H1 (cell line): ENCODE data around the gene UBTD1. TPM values are rescaled to one million over a fixed set of nuclear protein-coding genes. Genes with fewer than 3 reads are reported as not detected.

ENCODE experiments used
- CTCF ChIA-PET: fragments of 300-600 bp; sonication (Branson Sonifier 250); formaldehyde crosslinking; loops from one replicate; lab custom pipeline; 2021; ENCODE audit not compliant: partially characterized antibody; lab: Charles Lee
- POLR2A ChIA-PET: fragments of 300-600 bp; sonication (Branson Sonifier 250); formaldehyde crosslinking; loops from one replicate; lab custom pipeline; 2021; ENCODE audit warnings: inconsistent platforms; ENCODE audit not compliant: partially characterized antibody; lab: Charles Lee
- DNase-seq, 2 experiments: peaks; one replicate each; pipeline versions ENCODE4 v3.0.0 to v3.0.0-alpha.2; 2010 to 2022; ENCODE audit warnings: low spot score in 2 of 2, low read depth in 1 of 2, mixed read lengths in 1 of 2
- FAIRE-seq: peaks from 2 replicates; lab custom pipeline; 2011; peaks lifted over from hg19 to GRCh38; lab: Jason Lieb, UNC
- H2AFZ ChIP-seq: 2 replicates; pipeline ENCODE4 v1.8.1; 2012; ENCODE audit warnings: low read length, inconsistent platforms
- H2AK5ac ChIP-seq: 2 replicates; pipeline ENCODE4 v1.6.1; 2013; ENCODE audit warnings: low read depth, low read length
- H2BK120ac ChIP-seq: replicated peaks from 2 replicates; pipeline ENCODE3; 2013; ENCODE audit warnings: low read depth, low read length, inconsistent platforms
- H2BK12ac ChIP-seq: 2 replicates; pipeline ENCODE4 v1.6.1; 2013; ENCODE audit warnings: low read depth, low read length
- H2BK15ac ChIP-seq: 2 replicates; pipeline ENCODE4 v1.6.1; 2013; ENCODE audit warnings: low read length
- H2BK20ac ChIP-seq: 2 replicates; pipeline ENCODE4 v1.6.1; 2013; ENCODE audit warnings: low read length
- H2BK5ac ChIP-seq: 2 replicates; pipeline ENCODE4 v1.6.1; 2013; ENCODE audit warnings: low read depth, low read length
- H3K14ac ChIP-seq: 2 replicates; pipeline ENCODE4 v1.6.1; 2013; ENCODE audit warnings: inconsistent platforms; ENCODE audit not compliant: insufficient read length
- H3K18ac ChIP-seq: 2 replicates; pipeline ENCODE4 v1.6.1; 2013; ENCODE audit warnings: low read length; ENCODE audit errors: extremely low read depth
- H3K23ac ChIP-seq: 2 replicates; pipeline ENCODE4 v1.6.1; 2013; ENCODE audit warnings: inconsistent platforms; ENCODE audit not compliant: insufficient read length
- H3K23me2 ChIP-seq: 2 replicates; pipeline ENCODE4 v1.6.1; 2013; ENCODE audit warnings: low read depth, low read length
- H3K27ac ChIP-seq: 2 replicates; pipeline ENCODE4 v1.6.1; 2011; ENCODE audit warnings: low read depth, low read length, inconsistent platforms
- H3K27me3 ChIP-seq, 4 experiments: replicated peaks in 1 of 4; 1 replicate in 1 of 4; 2 replicates in 3 of 4; pipeline versions ENCODE4 v1.6.1 to v1.8.1; 2011 to 2013; ENCODE audit warnings: low read length in 3 of 4, mild to moderate bottlenecking in 3 of 4, inconsistent platforms in 2 of 4, mixed read lengths in 2 of 4, moderate library complexity in 1 of 4; ENCODE audit not compliant: control insufficient read depth in 3 of 4, insufficient read depth in 3 of 4; ENCODE audit errors: extremely low read depth in 1 of 4
- H3K36me3 ChIP-seq, 4 experiments: 2 replicates each; pipeline versions ENCODE4 v1.6.1 to v1.8.1; 2011 to 2013; ENCODE audit warnings: mild to moderate bottlenecking in 4 of 4, low read length in 3 of 4, moderate library complexity in 2 of 4, control low read depth in 1 of 4, inconsistent platforms in 1 of 4; ENCODE audit not compliant: insufficient read depth in 4 of 4, control insufficient read depth in 2 of 4
- H3K4ac ChIP-seq: replicated peaks from 2 replicates; pipeline ENCODE3; 2013; ENCODE audit warnings: low read length, low read depth, mixed read lengths, inconsistent platforms; ENCODE audit not compliant: insufficient read length
- H3K4me1 ChIP-seq, 4 experiments: replicated peaks in 1 of 4; 1 replicate in 1 of 4; 2 replicates in 3 of 4; pipeline versions ENCODE4 v1.6.1 to v1.8.1; 2011 to 2013; ENCODE audit warnings: low read length in 3 of 4, inconsistent platforms in 2 of 4, mixed read lengths in 1 of 4; ENCODE audit not compliant: insufficient read depth in 4 of 4, control insufficient read depth in 3 of 4
- H3K4me2 ChIP-seq, 2 experiments: 2 replicates each; pipeline versions ENCODE4 v1.6.1 to v1.8.1; 2011 to 2013; ENCODE audit warnings: low read depth in 2 of 2, low read length in 2 of 2, control low read depth in 1 of 2, inconsistent platforms in 1 of 2, mild to moderate bottlenecking in 1 of 2; ENCODE audit not compliant: insufficient read depth in 1 of 2
- H3K4me3 ChIP-seq, 4 experiments: fragments of 200-600, 300-600 bp in 1 of 4; sonication (generic), shearing (Covaris generic), sonication (Bioruptor Twin) in 1 of 4; 2 replicates each; pipeline versions ENCODE4 v1.5.1 to v1.8.1; 2011 to 2016; ENCODE audit warnings: low read length in 4 of 4, low read depth in 3 of 4, control low read depth in 2 of 4, inconsistent platforms in 2 of 4, mild to moderate bottlenecking in 2 of 4, mixed read lengths in 1 of 4, moderate library complexity in 1 of 4; ENCODE audit not compliant: insufficient read depth in 2 of 4; ENCODE audit errors: extremely low read depth in 1 of 4
- H3K56ac ChIP-seq: replicated peaks from 2 replicates; pipeline ENCODE3; 2013; ENCODE audit warnings: low read depth, mild to moderate bottlenecking, mixed read lengths, low read length, inconsistent platforms; ENCODE audit not compliant: insufficient read length
- H3K79me1 ChIP-seq: 2 replicates; pipeline ENCODE4 v1.6.1; 2013; ENCODE audit warnings: low read depth, low read length, control low read depth
- H3K79me2 ChIP-seq, 2 experiments: 2 replicates each; pipeline versions ENCODE4 v1.6.1 to v1.8.1; 2012 to 2013; ENCODE audit warnings: low read length in 2 of 2, mild to moderate bottlenecking in 2 of 2, inconsistent platforms in 1 of 2; ENCODE audit not compliant: insufficient read depth in 2 of 2, control insufficient read depth in 1 of 2
- H3K9ac ChIP-seq, 4 experiments: replicated peaks in 1 of 4; 1 replicate in 1 of 4; 2 replicates in 3 of 4; pipeline versions ENCODE4 v1.6.1 to v1.8.1; 2011 to 2013; ENCODE audit warnings: low read depth in 3 of 4, low read length in 3 of 4, control low read depth in 2 of 4, mild to moderate bottlenecking in 2 of 4, moderate library complexity in 2 of 4, inconsistent platforms in 1 of 4; ENCODE audit errors: extremely low read depth in 1 of 4
- H3K9me3 ChIP-seq, 2 experiments: 2 replicates each; pipeline versions ENCODE4 v1.6.1 to v1.8.1; 2012 to 2013; ENCODE audit warnings: mild to moderate bottlenecking in 2 of 2, moderate library complexity in 2 of 2, control low read depth in 1 of 2, inconsistent platforms in 1 of 2, low read depth in 1 of 2, low read length in 1 of 2, mixed read lengths in 1 of 2; ENCODE audit not compliant: insufficient read depth in 2 of 2
- H4K20me1 ChIP-seq, 2 experiments: replicated peaks in 1 of 2; 2 replicates each; pipeline versions ENCODE3 to v1.8.1; 2011 to 2013; ENCODE audit warnings: inconsistent platforms in 2 of 2, low read length in 2 of 2, mild to moderate bottlenecking in 1 of 2; ENCODE audit not compliant: insufficient read depth in 2 of 2, control insufficient read depth in 1 of 2
- H4K5ac ChIP-seq: 2 replicates; pipeline ENCODE4 v1.6.1; 2013; ENCODE audit warnings: low read length, low read depth, mixed read lengths, inconsistent platforms; ENCODE audit not compliant: insufficient read length
- H4K8ac ChIP-seq: 2 replicates; pipeline ENCODE4 v1.8.0; 2013; ENCODE audit warnings: mild to moderate bottlenecking, moderate library complexity, low read length, inconsistent platforms; ENCODE audit not compliant: insufficient read depth; ENCODE audit errors: extremely low read depth
- H4K91ac ChIP-seq: replicated peaks from 2 replicates; pipeline ENCODE3; 2013; ENCODE audit warnings: low read length, mixed read lengths, inconsistent platforms; ENCODE audit not compliant: insufficient read length
- CBX8 ChIP-seq: fragments of 300-800, 300-1000 bp; sonication (generic); IDR thresholded peaks from 2 replicates; pipeline ENCODE4 v1.7.1; 2016; ENCODE audit warnings: low read depth, low read length, borderline replicate concordance
- CREB1 ChIP-seq: IDR thresholded peaks from 2 replicates; pipeline ENCODE4 v1.6.1; 2012; ENCODE audit warnings: inconsistent platforms
- GTF2F1 ChIP-seq: IDR thresholded peaks from 2 replicates; pipeline ENCODE4 v1.6.1; 2012; ENCODE audit warnings: low read depth, low read length, improper control_type of control experiment, borderline replicate concordance
- KDM1A ChIP-seq: fragments of 200-600, 300-600 bp; sonication (generic); IDR thresholded peaks from 2 replicates; pipeline ENCODE4 v1.7.1; 2016; ENCODE audit warnings: mild to moderate bottlenecking, low read length, borderline replicate concordance
- SIN3A ChIP-seq, 2 experiments: IDR thresholded peaks in 1 of 2; conservative IDR thresholded peaks in 1 of 2; 2 replicates each; pipeline ENCODE4 v1.6.1; 2011 to 2012; ENCODE audit warnings: low read length in 2 of 2, improper control_type of control experiment in 1 of 2, low read depth in 1 of 2, mild to moderate bottlenecking in 1 of 2
- TAF7 ChIP-seq: optimal IDR thresholded peaks from 2 replicates; pipeline ENCODE3; 2011; ENCODE audit warnings: low read depth, mild to moderate bottlenecking, inconsistent platforms, low read length, moderate library complexity, borderline replicate concordance
- WGBS, 2 experiments: shearing (Covaris generic) in 1 of 2; methylation state at CpG; one replicate each; pipeline versions ENCODE4 v1.1.6 to v1.1.7; 2013 to 2015; ENCODE audit warnings: low lambda C conversion rate in 2 of 2, mixed read lengths in 2 of 2, inconsistent platforms in 1 of 2, low coverage in 1 of 2, missing lambda C conversion rate in 1 of 2; ENCODE audit not compliant: insufficient replicate concordance in 2 of 2, insufficient coverage in 1 of 2, insufficient read length in 1 of 2; ENCODE audit errors: extremely low coverage in 1 of 2, missing lambda C conversion rate in 1 of 2; 5-methylcytosine and 5-hydroxymethylcytosine counted together
- polyA plus RNA-seq, 7 experiments: library from polyadenylated mRNA; depleted of rRNA in 3 of 7; stranded (reverse) in 5 of 7; unstranded in 2 of 7; fragments of >200 nt in 5 of 7; fragments of 200-250 nt in 2 of 7; gene quantifications; 1 replicate in 5 of 7; 2 replicates in 1 of 7; 4 replicates in 1 of 7; pipeline versions ENCODE4 v1.2.1 to v1.2.3, GENCODE V29; 2011 to 2013; ENCODE audit warnings: missing spikeins in 2 of 7, mixed read lengths in 2 of 7
- total RNA-seq: library from RNA; stranded (reverse); fragmentation: NEBNext Ultra II Directional; extraction: Animal tissue kit (Norgen Biotek cat#: 25700); gene quantifications from 2 replicates; pipeline ENCODE4 v1.2.1, GENCODE V29; 2021

UBTD1 gene
- total and polyA plus RNA-seq, 2 of the 8 experiments (the other 6 are each of a cell fraction or from before 2014, with no cell fraction given): 22.3 to 36.2 TPM

DNA sequence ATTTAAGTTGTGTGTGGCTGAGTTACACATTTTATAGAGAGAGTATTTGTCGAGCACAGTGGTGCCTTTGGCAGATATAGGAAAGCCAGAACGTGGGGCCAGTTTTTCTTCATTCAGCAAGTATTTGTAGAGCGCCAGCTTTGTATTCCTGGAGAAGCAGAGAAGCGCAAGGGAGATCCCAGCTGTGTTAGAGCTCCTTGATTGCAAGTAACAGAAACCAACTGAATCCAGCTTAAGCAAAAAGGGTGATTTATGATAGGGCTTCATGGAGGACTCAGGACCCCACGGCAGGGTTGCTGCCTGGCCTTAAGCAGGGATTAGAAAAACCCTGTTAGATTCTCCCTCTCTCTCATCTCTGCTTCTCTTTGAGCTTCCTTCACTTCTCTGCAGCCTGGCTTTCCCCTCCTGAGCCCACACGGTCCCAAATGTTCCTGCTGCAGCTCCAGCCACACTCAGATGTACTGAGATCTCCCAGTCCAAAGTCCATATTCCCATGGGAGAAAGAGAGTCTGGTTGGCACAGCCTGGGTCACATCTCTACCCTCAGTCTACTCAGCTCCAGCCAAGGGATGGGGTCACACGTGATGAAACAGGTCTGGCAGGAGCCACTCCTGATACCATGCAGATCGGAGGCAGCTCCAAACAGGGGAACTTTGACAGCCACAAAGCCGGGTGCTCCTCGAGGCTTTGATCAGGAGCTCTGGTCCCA is 16.7 kb downstream of the UBTD1 start:
- no peaks in the 10 kb centered on the region for H3K23me2 ChIP-seq
- peaks cover 0 to 16% of the 10 kb centered on the region in 2 experiments; a peak in 1 of 4 replicates for H3K79me2 ChIP-seq
- CTCF ChIA-PET: interaction anchor here (1.1 to 19.6 kb wide), 9 partner anchors 9 to 97 kb away, joined by 3 to 283 read pairs (median 6); no protein-coding TSS in a partner anchor
- no peak overlapping the region for H2BK20ac ChIP-seq
- no peak overlapping the region for H2BK15ac ChIP-seq
- H3K36me3 ChIP-seq: no peaks in the 10 kb centered on the region
- peaks cover 4 to 10% of the 10 kb centered on the region in 2 experiments for H4K20me1 ChIP-seq
- WGBS, 2 experiments: 92% methylated on average over 10 of the region's 10 CpGs; no CpG with 5 or more reads in 1 of the 2 experiments
- no peak overlapping the region for H3K4ac ChIP-seq
- no peak overlapping the region for H3K23ac ChIP-seq
- no peaks in the 10 kb centered on the region; a peak in 1 of 7 replicates for H3K27me3 ChIP-seq
- no peak for TF ChIP-seq CBX8
- TF ChIP-seq SIN3A (conservative IDR thresholded peaks at IDR 0.05 in 1 of 2, IDR thresholded peaks at IDR 0.05 in 1 of 2; ENCODE audit: low read depth in 1 of 2, low read length in 2 of 2): no peak
- TF ChIP-seq CREB1: no peak
- TF ChIP-seq GTF2F1: no peak
- no peak for TF ChIP-seq TAF7
- TF ChIP-seq KDM1A: no peak
- no peak overlapping the region for H3K4me2 ChIP-seq
- H3K56ac ChIP-seq: no peak overlapping the region
- H2BK12ac ChIP-seq: 0 out of 2 replicates have a peak overlapping the region, but pooled peaks have one; percentile 42
- H3K27ac ChIP-seq: no peak overlapping the region
- no peak overlapping the region for H3K14ac ChIP-seq
- POLR2A ChIA-PET: interaction anchor here (0.6 to 1.6 kb wide), 5 partner anchors 14 to 166 kb away, joined by 3 to 7 read pairs (median 3); no protein-coding TSS in a partner anchor
- peak in 1 of 2 experiments; percentile 33 for DNase-seq
- H2AFZ ChIP-seq: no peak overlapping the region
- H3K4me3 ChIP-seq: no peak overlapping the region
- peaks cover 20% of the 10 kb centered on the region; the same call in 1 of the 2 replicates for H3K79me1 ChIP-seq
- H2BK5ac ChIP-seq: no peak overlapping the region
- no peak for FAIRE-seq
- H4K5ac ChIP-seq: no peak overlapping the region
- no peak overlapping the region for H3K9ac ChIP-seq
- no peak overlapping the region for H4K8ac ChIP-seq
- H2BK120ac ChIP-seq: no peak overlapping the region
- H3K9me3 ChIP-seq: no peaks in the 10 kb centered on the region
- H3K18ac ChIP-seq: no peak overlapping the region
- H2AK5ac ChIP-seq: peak overlapping the region; percentile 32; the same call in 1 of the 2 replicates
- no peak overlapping the region for H4K91ac ChIP-seq
- peaks cover under 1 to 12% (median 10%) of the 10 kb centered on the region in 4 experiments for H3K4me1 ChIP-seq
